SK-N-SH treated with all-trans-retinoic acid at 6 μM for 48 hours (cell line): ENCODE measurements around the gene LTBP3.

Experiments
- ATAC-seq: fragments of 200-7000 bp; cut with Tn5 transposase; 3 replicates; pipeline ENCODE4 v1.9.1; 2020; ENCODE audit warnings: mild to moderate bottlenecking, moderate library complexity
- ARNTL ChIP-seq: fragments of 450-650 bp; formaldehyde crosslinking; IDR thresholded peaks from 2 replicates; pipeline ENCODE4 v1.5.0; 2020; ENCODE audit warnings: low read depth, mild to moderate bottlenecking, moderate library complexity, borderline replicate concordance
- CREB5 ChIP-seq: fragments of 250-450 bp; sonication (Bioruptor Pico); IDR thresholded peaks from 2 replicates; pipeline ENCODE4 v1.5.1; 2020; ENCODE audit warnings: low read depth, mild to moderate bottlenecking, moderate library complexity
- CSDC2 ChIP-seq: fragments of 250-450 bp; sonication (Bioruptor Pico); IDR thresholded peaks from 2 replicates; pipeline ENCODE4 v1.5.0; 2020; ENCODE audit warnings: mild to moderate bottlenecking, moderate library complexity
- ESRRG ChIP-seq: fragments of 250-450 bp; sonication (Bioruptor Pico); IDR thresholded peaks from 2 replicates; pipeline ENCODE4 v1.6.1; 2021; ENCODE audit warnings: mild to moderate bottlenecking
- GLIS3 ChIP-seq: fragments of 250-450 bp; sonication (Bioruptor Pico); IDR thresholded peaks from 2 replicates; pipeline ENCODE4 v1.5.0; 2020; ENCODE audit warnings: mild to moderate bottlenecking, moderate library complexity
- ISL1 ChIP-seq: fragments of 250-450 bp; sonication (Bioruptor Pico); IDR thresholded peaks from 2 replicates; pipeline ENCODE4 v2.1.2; 2022; ENCODE audit warnings: mild to moderate bottlenecking, moderate library complexity
- OSR1 ChIP-seq: fragments of 250-450 bp; sonication (Bioruptor Pico); IDR thresholded peaks from 2 replicates; pipeline ENCODE4 v1.8.0; 2022; ENCODE audit warnings: moderate library complexity, mild to moderate bottlenecking, inconsistent platforms
- PATZ1 ChIP-seq: fragments of 250-450 bp; sonication (Bioruptor Pico); IDR thresholded peaks from 2 replicates; pipeline ENCODE4 v1.8.0; 2020; ENCODE audit warnings: mild to moderate bottlenecking, moderate library complexity, borderline replicate concordance
- PPARA ChIP-seq: fragments of 250-450 bp; sonication (Bioruptor Pico); IDR thresholded peaks from 2 replicates; pipeline ENCODE4 v1.5.0; 2020; ENCODE audit warnings: mild to moderate bottlenecking, borderline replicate concordance
- RARB ChIP-seq: fragments of 250-450 bp; sonication (Bioruptor Pico); IDR thresholded peaks from 2 replicates; pipeline ENCODE4 v1.8.0; 2021; ENCODE audit warnings: mild to moderate bottlenecking, moderate library complexity
- SNAI2 ChIP-seq: fragments of 250-450 bp; sonication (Bioruptor Pico); IDR thresholded peaks from 2 replicates; pipeline ENCODE4 v1.5.0; 2020; ENCODE audit warnings: mild to moderate bottlenecking, moderate library complexity
- TCF4 ChIP-seq: fragments of 250-450 bp; sonication (Bioruptor Pico); IDR thresholded peaks from 2 replicates; pipeline ENCODE4 v1.8.0; 2021; ENCODE audit warnings: mild to moderate bottlenecking, moderate library complexity, borderline replicate concordance
- TOX ChIP-seq: fragments of 250-450 bp; sonication (Bioruptor Pico); IDR thresholded peaks from 2 replicates; pipeline ENCODE4 v1.8.0; 2021; ENCODE audit warnings: mild to moderate bottlenecking, moderate library complexity, borderline replicate concordance
- TSHZ2 ChIP-seq: fragments of 250-450 bp; sonication (Bioruptor Pico); IDR thresholded peaks from 2 replicates; pipeline ENCODE4 v1.5.0; 2020; ENCODE audit warnings: mild to moderate bottlenecking, moderate library complexity
- ZC3H10 ChIP-seq: fragments of 250-450 bp; sonication (Bioruptor Pico); IDR thresholded peaks from 2 replicates; pipeline ENCODE4 v1.5.1; 2021; ENCODE audit warnings: mild to moderate bottlenecking, moderate library complexity
- ZFP3 ChIP-seq: fragments of 250-450 bp; sonication (Bioruptor Pico); IDR thresholded peaks from 2 replicates; pipeline ENCODE4 v1.5.0; 2020; ENCODE audit warnings: mild to moderate bottlenecking, moderate library complexity
- ZNF565 ChIP-seq: fragments of 450-650 bp; formaldehyde crosslinking; conservative IDR thresholded peaks from 2 replicates; pipeline ENCODE4 v1.5.0; 2020; ENCODE audit warnings: low read depth, mild to moderate bottlenecking, moderate library complexity
- ZNF70 ChIP-seq: fragments of 450-650 bp; formaldehyde crosslinking; IDR thresholded peaks from 2 replicates; pipeline ENCODE4 v1.5.0; 2020; ENCODE audit warnings: mild to moderate bottlenecking, moderate library complexity
- ZNF8 ChIP-seq: fragments of 450-650 bp; formaldehyde crosslinking; IDR thresholded peaks from 2 replicates; pipeline ENCODE4 v1.5.0; 2020; ENCODE audit warnings: mild to moderate bottlenecking, moderate library complexity
- TF ChIP-seq, protein P1 (sequence below): fragments of 250-450 bp; sonication (Bioruptor Pico); IDR thresholded peaks from 2 replicates; pipeline ENCODE4 v1.8.0; 2021; ENCODE audit warnings: low read depth, mild to moderate bottlenecking, moderate library complexity, borderline replicate concordance

Gene LTBP3

GRCh38 chr11:65578667-65579066 lies 20.5 kb upstream of the LTBP3 start:
- no peak for TF ChIP-seq ZC3H10 (CRISPR knock-in tag)
- TF ChIP-seq TCF4 (CRISPR knock-in tag) = no peak
- TF ChIP-seq, protein P1, sequence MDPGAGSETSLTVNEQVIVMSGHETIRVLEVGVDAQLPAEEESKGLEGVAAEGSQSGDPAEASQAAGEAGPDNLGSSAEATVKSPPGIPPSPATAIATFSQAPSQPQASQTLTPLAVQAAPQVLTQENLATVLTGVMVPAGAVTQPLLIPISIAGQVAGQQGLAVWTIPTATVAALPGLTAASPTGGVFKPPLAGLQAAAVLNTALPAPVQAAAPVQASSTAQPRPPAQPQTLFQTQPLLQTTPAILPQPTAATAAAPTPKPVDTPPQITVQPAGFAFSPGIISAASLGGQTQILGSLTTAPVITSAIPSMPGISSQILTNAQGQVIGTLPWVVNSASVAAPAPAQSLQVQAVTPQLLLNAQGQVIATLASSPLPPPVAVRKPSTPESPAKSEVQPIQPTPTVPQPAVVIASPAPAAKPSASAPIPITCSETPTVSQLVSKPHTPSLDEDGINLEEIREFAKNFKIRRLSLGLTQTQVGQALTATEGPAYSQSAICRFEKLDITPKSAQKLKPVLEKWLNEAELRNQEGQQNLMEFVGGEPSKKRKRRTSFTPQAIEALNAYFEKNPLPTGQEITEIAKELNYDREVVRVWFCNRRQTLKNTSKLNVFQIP (CRISPR knock-in tag) = no peak
- TF ChIP-seq ZNF565 (CRISPR knock-in tag) = no peak
- no peak for TF ChIP-seq RARB
- no peak for TF ChIP-seq TOX (CRISPR knock-in tag)
- no peak for TF ChIP-seq ARNTL
- no peak for TF ChIP-seq PPARA (CRISPR knock-in tag)
- TF ChIP-seq CSDC2 (CRISPR knock-in tag) = no peak
- no peak for TF ChIP-seq TSHZ2
- TF ChIP-seq ZNF70 = no peak
- TF ChIP-seq GLIS3 (CRISPR knock-in tag) = no peak
- no peak for TF ChIP-seq CREB5 (CRISPR knock-in tag)
- ATAC-seq = no peak

- ATAC-seq = no peak
- TF ChIP-seq PPARA (CRISPR knock-in tag) (no peak), ZC3H10 (CRISPR knock-in tag) (no peak), ZNF70 (no peak), SNAI2 (CRISPR knock-in tag) (no peak), CSDC2 (CRISPR knock-in tag) (no peak), ZNF8 (CRISPR knock-in tag) (no peak), TCF4 (CRISPR knock-in tag) (no peak), TSHZ2 (no peak), GLIS3 (CRISPR knock-in tag) (no peak), PATZ1 (CRISPR knock-in tag) (no peak), ISL1 (CRISPR knock-in tag) (no peak), ZFP3 (CRISPR knock-in tag) (no peak), OSR1 (CRISPR knock-in tag) (no peak), ARNTL (no peak), ESRRG (CRISPR knock-in tag) (no peak), CREB5 (CRISPR knock-in tag) (no peak)
- TF ChIP-seq, protein P1 (CRISPR knock-in tag) = no peak
These were observed 20.0 kb upstream of the LTBP3 start for GRCh38 chr11:65578134-65578533.
